HG02885 (cell line): Measurements from ENCODE around the gene COX7B.
"Not testable (repeated sequence)": the region's sequence is repeated elsewhere in the genome, so short reads cannot be mapped to it uniquely, and the experiment has no call there.

Experiments used
- ATAC-seq: cut with Tn5 transposase; IDR thresholded peaks from one replicate; pipeline ENCODE4 v1.9.1; 2021; ENCODE audit warnings: mild to moderate bottlenecking; ENCODE audit not compliant: unreplicated experiment, poor library complexity

COX7B gene

DNA sequence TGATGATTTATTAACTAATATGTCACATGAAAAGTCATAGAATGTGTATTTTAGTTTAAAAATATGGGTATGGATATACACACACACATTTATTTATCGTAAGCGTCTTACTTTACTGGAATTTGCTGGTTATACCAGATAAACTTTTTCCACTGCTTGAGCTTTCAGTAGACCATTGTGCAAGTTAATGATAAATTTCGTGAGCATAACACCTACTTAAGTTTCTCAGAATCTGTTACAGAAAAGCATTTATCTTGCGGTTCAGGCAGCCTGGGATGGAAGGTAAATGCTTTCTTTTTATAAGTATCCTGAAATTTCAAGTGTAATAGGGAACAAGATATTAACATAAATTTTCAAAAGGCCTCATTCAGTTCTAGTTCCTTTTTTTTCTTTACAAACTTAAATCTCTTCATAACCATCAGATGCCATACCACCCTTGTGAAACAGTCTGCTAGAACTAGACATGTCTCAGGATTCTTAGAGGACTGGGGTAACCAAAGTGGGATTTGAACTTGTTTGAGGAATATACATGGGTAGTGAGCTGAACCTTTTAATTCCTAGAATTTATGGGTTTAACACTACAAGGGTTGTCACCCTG lies 38.9 kb downstream of the COX7B start:
- no peak for ATAC-seq

DNA sequence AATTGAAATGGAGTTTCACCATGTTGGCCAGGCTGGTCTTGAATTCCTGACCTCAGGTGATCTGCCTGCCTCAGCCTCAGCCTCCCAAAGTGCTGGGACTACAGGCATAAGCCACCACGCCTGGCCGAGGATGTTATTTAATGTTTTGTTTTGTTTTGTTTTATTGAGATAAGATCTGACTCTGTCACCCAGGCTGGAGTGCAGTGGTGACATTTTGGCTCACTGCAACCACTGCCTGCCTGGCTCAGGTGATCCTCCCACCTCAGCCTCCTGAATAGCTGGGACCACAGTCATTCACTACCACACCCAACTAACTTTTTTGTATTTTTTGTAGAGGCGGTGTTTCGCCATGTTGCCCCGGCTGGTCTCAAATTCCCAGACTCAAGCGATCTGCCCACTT lies 45.8 kb downstream of the COX7B start:
- ATAC-seq: not testable (repeated sequence)

GRCh38 chrX:77945910-77946545 lies 46.8 kb downstream of the COX7B start:
- ATAC-seq: no peak

GRCh38 chrX:77946571-77946970 lies 47.3 kb downstream of the COX7B start:
- ATAC-seq: no peak

GRCh38 chrX:77949840-77950239 lies 50.6 kb downstream of the COX7B start:
- no peak for ATAC-seq

DNA sequence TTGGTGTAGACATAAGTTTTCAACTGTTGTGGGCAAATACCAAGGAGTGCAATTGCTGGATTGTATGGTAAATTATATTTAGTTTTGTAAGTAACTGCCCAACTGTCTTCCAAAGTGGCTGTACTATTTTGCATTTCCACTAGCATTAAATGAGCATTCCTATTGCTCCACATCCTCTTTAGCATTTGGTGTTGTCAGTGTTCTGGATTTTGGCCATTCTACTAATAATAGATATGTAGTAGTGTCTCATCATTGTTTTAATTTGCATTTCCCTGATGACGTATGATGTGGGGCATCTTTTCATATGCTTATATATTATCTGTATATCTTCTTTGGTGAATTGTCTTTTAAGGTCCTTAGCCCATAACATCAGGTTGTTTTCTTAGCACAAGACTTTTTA lies 52.9 kb downstream of the COX7B start:
- ATAC-seq: no peak

DNA sequence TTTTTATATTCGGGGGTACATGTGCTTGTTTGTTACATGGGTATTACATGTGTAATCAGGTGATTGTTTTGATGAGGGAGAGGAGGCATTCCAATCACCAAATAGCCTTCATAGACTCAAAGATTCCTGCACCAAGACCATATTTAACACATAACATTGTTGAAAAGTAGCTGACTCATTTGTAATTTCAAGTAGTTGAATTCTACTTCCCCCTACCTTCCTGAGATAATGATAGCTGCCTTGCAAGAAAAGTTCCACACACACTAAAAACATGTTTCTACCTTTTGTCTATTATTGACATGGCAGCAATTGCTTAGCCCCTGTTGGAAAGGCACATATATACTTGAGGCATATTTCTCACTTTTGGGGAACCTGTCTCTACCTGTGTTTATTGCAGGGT lies 54.0 kb downstream of the COX7B start:
- ATAC-seq: no peak

GRCh38 chrX:77953708-77954107 lies 54.4 kb downstream of the COX7B start:
- ATAC-seq: no peak
